SKM-1 treated with dmso at 0.1 percent for 144 hours (cell line): Measurements from ENCODE around the gene TRIM61.
"Not testable (repeated sequence)": the region's sequence is repeated elsewhere in the genome, so short reads cannot be mapped to it uniquely, and the experiment has no call there.

Experiments used
- DNase-seq: peaks from one replicate; lab custom pipeline; 2025; ENCODE audit not compliant: unreplicated experiment; lab: John Stamatoyannopoulos, UW

Gene TRIM61

GRCh38 chr4:164956766-164957643 lies 20.5 kb downstream of the TRIM61 start:
- peak; percentile 81 for DNase-seq

GRCh38 chr4:164955107-164955805 lies 22.2 kb downstream of the TRIM61 start:
- no peak for DNase-seq

- DNase-seq, result no peak
Observed at GRCh38 chr4:164952551-164952950, 24.9 kb downstream of the TRIM61 start.

DNA sequence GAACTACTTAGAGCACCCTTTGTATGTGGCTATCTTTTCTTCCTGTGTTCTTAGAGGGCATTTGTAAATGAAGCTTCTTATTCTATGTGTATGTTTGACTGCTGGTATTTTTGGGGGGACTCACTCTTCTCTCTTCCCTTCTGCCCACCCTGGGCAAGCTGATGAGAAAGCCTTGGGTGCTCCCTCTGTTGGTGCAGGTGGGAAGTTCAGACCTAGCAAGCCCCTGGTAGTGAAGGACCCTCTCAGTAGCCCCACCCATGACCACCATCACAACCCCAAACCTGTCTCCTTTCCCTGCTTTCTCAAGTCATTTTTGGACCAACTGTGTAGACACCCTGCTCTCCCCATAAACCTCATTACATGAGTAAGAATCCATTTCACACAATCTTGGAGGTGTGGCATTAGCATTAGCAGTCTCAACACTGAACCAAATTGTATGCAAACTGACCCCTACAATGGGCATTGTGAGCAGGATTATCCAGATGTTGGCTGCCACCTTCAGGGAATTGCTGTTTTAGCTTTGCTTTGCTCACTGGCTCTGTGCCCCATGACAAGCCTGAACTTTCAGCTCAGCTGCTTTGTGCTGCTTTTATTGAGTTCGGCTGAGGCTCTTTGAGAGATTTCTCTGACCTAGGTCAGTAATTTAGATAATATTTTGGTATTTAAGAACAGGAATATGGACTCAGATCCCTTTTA lies 27.9 kb downstream of the TRIM61 start:
- no peak for DNase-seq

DNA sequence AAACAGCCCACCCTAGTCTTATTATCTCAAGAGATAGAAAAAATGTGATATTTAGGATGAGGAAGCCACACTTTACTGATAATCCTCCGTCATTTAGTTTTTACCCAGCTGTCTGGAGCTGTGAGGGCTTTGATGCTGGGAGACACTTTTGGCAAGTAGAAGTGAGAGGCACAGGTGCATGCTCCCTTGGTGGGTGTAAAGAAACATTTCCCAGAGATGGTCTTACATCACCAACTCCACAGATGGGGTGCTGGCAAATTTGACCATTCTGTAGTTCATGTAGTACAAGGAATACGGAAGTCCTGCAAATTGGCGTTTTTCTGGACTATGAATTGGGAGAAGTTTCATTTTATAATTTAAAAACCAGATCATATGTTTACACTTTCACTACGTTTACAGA lies 28.5 kb downstream of the TRIM61 start:
- no peak for DNase-seq

DNA sequence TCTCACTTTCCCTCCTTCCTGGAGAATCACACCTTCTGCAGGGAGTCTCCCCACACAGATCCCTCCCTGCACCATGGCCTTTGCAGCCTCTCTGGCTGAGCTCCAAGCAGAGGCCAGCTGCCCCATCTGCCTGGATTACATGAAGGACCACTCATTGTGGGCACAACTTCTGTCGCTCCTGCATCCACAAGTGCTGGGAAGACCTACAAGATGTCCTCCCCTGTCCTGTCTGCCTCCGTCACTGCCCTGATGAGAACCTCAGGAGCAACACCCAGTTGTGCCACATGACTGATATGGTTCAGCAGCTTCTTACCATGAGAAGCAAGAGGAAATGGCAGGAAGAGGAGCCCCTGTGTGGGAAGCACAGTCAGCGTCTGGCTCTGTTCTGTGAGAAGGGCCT lies 29.5 kb downstream of the TRIM61 start:
- DNase-seq, result not testable (repeated sequence)

DNA sequence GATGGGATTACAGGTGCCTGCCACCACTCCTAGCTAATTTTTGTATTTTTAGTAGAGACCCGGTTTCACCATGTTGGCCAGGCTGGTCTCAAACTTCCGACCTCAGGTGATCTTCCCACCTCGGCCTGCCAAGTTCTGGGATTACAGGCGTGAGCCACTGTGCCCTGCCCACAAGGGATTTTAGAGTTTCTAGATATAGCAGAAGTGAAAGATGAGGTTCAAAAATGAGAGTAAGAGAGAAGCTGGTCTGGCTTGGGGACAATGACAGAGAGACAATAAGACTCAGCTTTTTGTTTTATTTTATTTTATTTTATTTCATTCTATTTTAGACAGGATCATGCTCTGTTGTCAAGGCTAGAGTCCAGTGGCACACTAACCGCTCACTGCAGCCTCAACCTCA lies 30.6 kb downstream of the TRIM61 start:
- DNase-seq, result no peak

- no peak for DNase-seq
Observed at GRCh38 chr4:164945146-164945545, 32.3 kb downstream of the TRIM61 start.

GRCh38 chr4:164943192-164943591 lies 34.3 kb downstream of the TRIM61 start:
- DNase-seq, result no peak

DNA sequence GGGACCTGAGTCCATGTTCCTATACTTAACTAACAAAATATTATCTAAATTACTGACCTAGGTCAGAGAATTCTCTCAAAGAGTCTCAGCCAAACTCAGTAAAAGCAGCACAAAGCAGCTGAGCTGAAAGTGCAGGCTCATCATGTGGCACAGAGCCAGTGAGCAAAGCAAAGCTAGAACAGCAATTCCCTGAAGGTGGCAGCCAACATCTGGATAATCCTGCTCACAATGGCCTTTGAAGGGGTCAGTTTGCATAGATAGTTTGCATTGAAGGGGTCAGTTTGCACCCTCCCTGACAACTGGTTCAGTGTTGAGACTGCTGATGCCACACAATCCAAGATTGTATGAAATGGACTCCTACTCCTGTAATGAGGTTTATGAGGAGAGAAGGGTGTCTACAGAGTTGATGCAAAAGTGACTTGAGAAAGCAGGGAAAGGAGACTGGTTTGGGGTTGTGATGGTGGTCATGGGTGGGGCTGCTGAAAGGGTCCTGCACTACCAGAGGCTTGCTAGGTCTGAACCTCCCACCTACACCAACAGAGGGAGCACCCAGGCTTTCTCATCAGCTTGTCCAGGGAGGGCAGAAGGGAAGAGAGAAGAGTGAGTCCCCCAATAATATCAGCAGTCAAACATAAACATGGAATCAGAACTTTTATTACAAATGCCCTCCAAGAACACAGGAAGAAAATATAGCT lies 39.7 kb downstream of the TRIM61 start:
- no peak for DNase-seq

- not testable (repeated sequence) for DNase-seq
Observed at GRCh38 chr4:164935865-164936606, 41.4 kb downstream of the TRIM61 start.

DNA sequence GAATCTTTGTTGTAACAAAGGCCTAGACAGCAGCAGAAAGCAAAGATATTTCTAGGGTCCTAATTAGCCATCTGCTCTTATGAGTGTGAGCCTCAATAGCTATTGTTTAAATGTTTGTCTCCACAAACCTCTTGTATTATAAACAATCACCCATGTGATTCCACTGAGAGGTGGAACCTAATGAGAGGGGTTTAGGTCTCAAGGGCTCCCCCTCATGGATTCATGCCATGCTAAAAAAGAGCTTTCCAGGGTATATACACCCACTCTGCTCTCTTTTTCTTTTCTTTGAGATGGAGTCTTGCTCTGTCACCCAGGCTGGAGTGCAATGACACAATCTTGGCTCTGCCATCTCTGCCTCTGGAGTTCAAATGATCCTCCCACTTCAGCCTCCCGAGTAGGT lies 42.1 kb downstream of the TRIM61 start:
- DNase-seq, result peak; percentile 24

- no peak for DNase-seq
Observed at GRCh38 chr4:164933244-164933643, 44.2 kb downstream of the TRIM61 start.

GRCh38 chr4:164931551-164932324 lies 45.7 kb downstream of the TRIM61 start:
- no peak for DNase-seq

- DNase-seq, result no peak
Observed at GRCh38 chr4:164930647-164931046, 46.8 kb downstream of the TRIM61 start.

- DNase-seq, result not testable (repeated sequence)
Observed at GRCh38 chr4:164927101-164927500, 50.4 kb downstream of the TRIM61 start.

- DNase-seq, result no peak
Observed at GRCh38 chr4:164926301-164926700, 51.2 kb downstream of the TRIM61 start.

GRCh38 chr4:164924670-164925238 lies 52.7 kb downstream of the TRIM61 start:
- DNase-seq, result peak; percentile 4

DNA sequence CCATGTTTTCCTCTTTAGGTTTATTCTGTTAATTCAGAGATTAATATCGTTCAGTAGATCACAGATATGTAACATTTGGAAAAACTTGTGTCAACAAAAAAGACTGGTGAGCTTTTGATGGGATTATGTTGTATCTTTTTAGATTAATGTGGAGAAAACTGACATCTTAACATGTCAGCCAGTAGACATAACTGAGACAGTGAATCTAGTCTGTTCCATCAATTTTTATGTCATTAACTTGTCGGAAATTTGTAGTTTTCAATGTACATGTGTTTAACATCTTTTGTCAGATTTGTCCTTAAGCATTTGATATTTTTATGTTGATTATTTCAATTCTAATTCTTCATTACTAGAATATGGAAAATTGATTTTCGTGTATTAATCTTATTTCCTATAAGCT lies 58.5 kb downstream of the TRIM61 start:
- no peak for DNase-seq
